ENCODE results near the gene HLA-DPA1.

HLA-DPA1 gene

DNA sequence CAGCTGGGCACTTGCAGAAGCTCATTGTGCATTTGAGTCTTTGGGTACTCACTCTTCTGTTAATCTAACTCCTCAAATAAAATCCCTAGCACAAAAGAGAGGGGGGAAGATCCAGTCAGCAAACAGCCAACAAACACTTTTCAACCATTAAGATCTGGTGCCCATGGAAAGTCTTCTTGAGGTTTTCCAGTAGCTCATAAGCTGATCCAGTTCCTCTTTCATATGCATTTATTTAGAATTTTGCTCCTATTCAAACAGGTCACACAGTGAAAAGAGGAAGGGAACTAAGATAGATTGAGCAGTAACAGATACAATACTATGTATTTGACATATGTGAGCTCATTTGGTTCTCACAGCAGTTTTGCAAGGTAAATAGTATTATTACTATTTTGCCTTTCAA lies 41.0 kb upstream of the HLA-DPA1 start:
- TF ChIP-seq ZFX (IDR thresholded peaks at IDR 0.05; ENCODE audit: borderline replicate concordance), result no peak
- TF ChIP-seq, protein P1, sequence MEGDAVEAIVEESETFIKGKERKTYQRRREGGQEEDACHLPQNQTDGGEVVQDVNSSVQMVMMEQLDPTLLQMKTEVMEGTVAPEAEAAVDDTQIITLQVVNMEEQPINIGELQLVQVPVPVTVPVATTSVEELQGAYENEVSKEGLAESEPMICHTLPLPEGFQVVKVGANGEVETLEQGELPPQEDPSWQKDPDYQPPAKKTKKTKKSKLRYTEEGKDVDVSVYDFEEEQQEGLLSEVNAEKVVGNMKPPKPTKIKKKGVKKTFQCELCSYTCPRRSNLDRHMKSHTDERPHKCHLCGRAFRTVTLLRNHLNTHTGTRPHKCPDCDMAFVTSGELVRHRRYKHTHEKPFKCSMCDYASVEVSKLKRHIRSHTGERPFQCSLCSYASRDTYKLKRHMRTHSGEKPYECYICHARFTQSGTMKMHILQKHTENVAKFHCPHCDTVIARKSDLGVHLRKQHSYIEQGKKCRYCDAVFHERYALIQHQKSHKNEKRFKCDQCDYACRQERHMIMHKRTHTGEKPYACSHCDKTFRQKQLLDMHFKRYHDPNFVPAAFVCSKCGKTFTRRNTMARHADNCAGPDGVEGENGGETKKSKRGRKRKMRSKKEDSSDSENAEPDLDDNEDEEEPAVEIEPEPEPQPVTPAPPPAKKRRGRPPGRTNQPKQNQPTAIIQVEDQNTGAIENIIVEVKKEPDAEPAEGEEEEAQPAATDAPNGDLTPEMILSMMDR (IDR thresholded peaks at IDR 0.05), result no peak
- no peak overlapping the region for H3K27ac ChIP-seq

GRCh38 chr6:33113755-33114154 lies 40.3 kb upstream of the HLA-DPA1 start:
- H3K27ac ChIP-seq, result no peak overlapping the region
- TF ChIP-seq ZFX (IDR thresholded peaks at IDR 0.05; ENCODE audit: borderline replicate concordance), result no peak
- TF ChIP-seq, protein P1 (IDR thresholded peaks at IDR 0.05), result no peak

DNA sequence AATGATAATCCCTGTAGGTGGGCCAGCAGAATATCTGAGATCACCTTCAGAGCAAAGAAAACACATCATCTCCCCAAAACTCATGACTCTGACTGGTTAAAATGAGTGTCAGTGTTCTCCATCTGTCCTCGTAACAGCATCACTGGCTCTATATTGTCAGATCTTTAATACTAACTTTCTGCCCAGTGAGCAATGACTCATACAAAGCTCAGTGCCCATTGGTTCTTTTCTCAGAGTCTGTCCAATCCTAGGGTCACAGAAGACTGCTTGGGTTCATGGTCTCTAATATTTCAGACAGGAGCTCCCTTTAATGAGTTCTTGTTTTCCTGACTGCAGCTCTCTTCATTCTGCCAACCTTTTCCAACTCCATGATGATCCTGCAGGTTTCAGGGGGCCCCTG lies 38.7 kb upstream of the HLA-DPA1 start:
- H3K27ac ChIP-seq, result no peak overlapping the region
- no peak for TF ChIP-seq ZFX (IDR thresholded peaks at IDR 0.05; ENCODE audit: borderline replicate concordance)
- TF ChIP-seq, protein P1 (IDR thresholded peaks at IDR 0.05), result no peak

GRCh38 chr6:33108307-33108706 lies 34.9 kb upstream of the HLA-DPA1 start:
- no peak overlapping the region for H3K27ac ChIP-seq
- no peak for TF ChIP-seq ZFX (IDR thresholded peaks at IDR 0.05; ENCODE audit: borderline replicate concordance)
- TF ChIP-seq, protein P1 (IDR thresholded peaks at IDR 0.05), result no peak

GRCh38 chr6:33107641-33108040 lies 34.2 kb upstream of the HLA-DPA1 start:
- no peak overlapping the region for H3K27ac ChIP-seq
- TF ChIP-seq, protein P1 (IDR thresholded peaks at IDR 0.05), result no peak
- no peak for TF ChIP-seq ZFX (IDR thresholded peaks at IDR 0.05; ENCODE audit: borderline replicate concordance)

GRCh38 chr6:33105916-33106871 lies 32.7 kb upstream of the HLA-DPA1 start:
- no peak for TF ChIP-seq ZFX (IDR thresholded peaks at IDR 0.05; ENCODE audit: borderline replicate concordance)
- TF ChIP-seq, protein P1 (IDR thresholded peaks at IDR 0.05), result no peak
- H3K27ac ChIP-seq, result no peak overlapping the region

DNA sequence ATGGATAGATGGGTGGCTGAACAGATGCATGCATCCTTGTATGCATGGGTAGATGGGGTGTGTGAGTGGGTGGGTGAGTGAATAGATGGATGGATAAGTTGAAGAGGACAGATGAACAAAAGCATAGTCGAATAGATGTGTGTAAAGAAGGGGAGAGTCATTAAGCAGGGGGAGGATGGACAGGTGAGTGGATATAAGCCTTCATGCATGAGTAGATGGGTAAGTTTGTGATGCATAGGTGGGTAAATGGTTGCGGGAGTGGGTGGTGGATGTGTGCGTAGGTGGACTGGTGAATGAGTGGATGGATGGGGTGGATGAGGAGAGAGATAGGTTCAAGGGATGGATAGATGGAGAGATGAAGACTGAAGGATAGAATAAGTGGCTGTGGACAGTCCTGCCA lies 31.9 kb upstream of the HLA-DPA1 start:
- TF ChIP-seq, protein P1 (IDR thresholded peaks at IDR 0.05), result no peak
- no peak for TF ChIP-seq ZFX (IDR thresholded peaks at IDR 0.05; ENCODE audit: borderline replicate concordance)

More for the DNA sequence above, 31.9 kb upstream of the HLA-DPA1 start:
- no peak overlapping the region for H3K27ac ChIP-seq
